ENCODE data around the gene HSD3B1. TPM values are rescaled to one million over a fixed set of nuclear protein-coding genes. Genes with fewer than 3 reads are reported as not detected.

Gene HSD3B1
- total RNA-seq, 2 experiments from 2014 or later: not detected

DNA sequence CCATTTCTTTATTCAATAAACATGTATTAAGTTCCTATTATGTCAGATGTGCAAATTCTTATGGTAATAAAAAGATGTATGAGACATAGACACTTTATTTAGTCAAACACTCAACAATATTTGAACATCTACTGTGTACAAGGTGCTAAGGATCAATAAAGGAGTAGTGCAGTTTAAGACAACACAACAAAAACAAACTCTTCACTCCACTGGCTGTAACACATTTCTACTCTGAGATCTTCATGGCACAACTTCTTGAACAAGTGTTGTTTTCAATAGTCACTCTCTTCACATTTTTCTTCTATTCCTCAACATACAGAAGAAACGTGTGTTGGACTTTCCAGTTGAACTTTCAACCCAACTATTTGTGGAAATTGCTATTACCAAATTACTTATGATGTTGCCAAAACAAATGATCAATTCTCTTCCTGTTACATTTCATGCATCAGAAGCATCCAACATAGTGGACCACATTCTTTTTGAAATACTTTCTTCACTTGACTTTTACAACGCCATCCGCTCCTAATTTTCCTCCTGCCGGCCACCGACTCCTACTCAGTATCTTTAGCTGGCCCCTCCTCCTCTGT lies 25.4 kb downstream of the HSD3B1 start:
- Histone ChIP-seq H3K9me3 (ENCODE audit: control insufficient read depth in 1 of 2, insufficient read depth in 1 of 2, low read length in 2 of 2) (peaks cover 0 to 3% of the 10 kb centered on the region in 2 experiments), H3K4me1 (ENCODE audit: insufficient read depth, low read length) (no peaks in the 10 kb centered on the region), H3K36me3 (ENCODE audit: insufficient read depth, low read length) (no peaks in the 10 kb centered on the region), H3K27me3 (ENCODE audit: control insufficient read depth in 1 of 2, insufficient read depth in 2 of 2, low read length in 2 of 2) (no peaks in the 10 kb centered on the region), H3K27ac (ENCODE audit: low read depth in 1 of 2, low read length in 2 of 2) (no peak overlapping the region), H3K4me3 (ENCODE audit: low read length) (no peak overlapping the region)
- ATAC-seq (ENCODE audit: poor library complexity) (no peak), DNase-seq (no peak)
- Mint-ChIP-seq H3K27me3 (no peaks in the 10 kb centered on the region), H3K4me1 (ENCODE audit: low read depth) (no peaks in the 10 kb centered on the region), H3K4me3 (no peak overlapping the region), H3K36me3 (ENCODE audit: low read depth) (no peaks in the 10 kb centered on the region), H3K9me3 (peaks cover 2% of the 10 kb centered on the region), H3K27ac (no peak overlapping the region)
- TF ChIP-seq, protein P1, sequence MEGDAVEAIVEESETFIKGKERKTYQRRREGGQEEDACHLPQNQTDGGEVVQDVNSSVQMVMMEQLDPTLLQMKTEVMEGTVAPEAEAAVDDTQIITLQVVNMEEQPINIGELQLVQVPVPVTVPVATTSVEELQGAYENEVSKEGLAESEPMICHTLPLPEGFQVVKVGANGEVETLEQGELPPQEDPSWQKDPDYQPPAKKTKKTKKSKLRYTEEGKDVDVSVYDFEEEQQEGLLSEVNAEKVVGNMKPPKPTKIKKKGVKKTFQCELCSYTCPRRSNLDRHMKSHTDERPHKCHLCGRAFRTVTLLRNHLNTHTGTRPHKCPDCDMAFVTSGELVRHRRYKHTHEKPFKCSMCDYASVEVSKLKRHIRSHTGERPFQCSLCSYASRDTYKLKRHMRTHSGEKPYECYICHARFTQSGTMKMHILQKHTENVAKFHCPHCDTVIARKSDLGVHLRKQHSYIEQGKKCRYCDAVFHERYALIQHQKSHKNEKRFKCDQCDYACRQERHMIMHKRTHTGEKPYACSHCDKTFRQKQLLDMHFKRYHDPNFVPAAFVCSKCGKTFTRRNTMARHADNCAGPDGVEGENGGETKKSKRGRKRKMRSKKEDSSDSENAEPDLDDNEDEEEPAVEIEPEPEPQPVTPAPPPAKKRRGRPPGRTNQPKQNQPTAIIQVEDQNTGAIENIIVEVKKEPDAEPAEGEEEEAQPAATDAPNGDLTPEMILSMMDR (IDR thresholded peaks at IDR 0.05): no peak
- ChIA-PET CTCF (no interaction called here), POLR2A (no interaction called here)
- intact Hi-C loops (cut with DNase I, micrococcal nuclease): no loop called here

DNA sequence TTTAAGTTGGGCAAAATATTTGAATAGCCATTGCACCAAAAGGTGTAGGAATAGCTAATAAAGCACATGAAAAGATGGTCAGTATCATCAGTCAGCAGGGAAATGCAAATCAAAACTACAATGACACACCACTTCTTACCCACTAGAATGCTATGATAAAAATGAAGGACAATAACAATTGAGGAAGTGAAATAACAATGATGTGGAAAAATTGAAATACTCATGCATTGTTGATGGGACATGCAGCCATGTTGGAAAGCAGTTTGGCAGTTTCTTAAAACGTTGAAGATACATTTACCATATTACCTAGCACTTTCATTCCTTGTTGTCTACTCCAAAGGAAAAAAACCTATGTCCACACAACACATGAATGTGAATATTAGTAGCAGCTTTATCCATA lies 28.4 kb downstream of the HSD3B1 start:
- Mint-ChIP-seq H3K27me3 (peaks cover 10% of the 10 kb centered on the region), H3K36me3 (ENCODE audit: low read depth) (no peaks in the 10 kb centered on the region), H3K4me1 (ENCODE audit: low read depth) (no peaks in the 10 kb centered on the region), H3K4me3 (no peak overlapping the region), H3K9me3 (peaks cover 2% of the 10 kb centered on the region), H3K27ac (no peak overlapping the region)
- DNase-seq (no peak), ATAC-seq (ENCODE audit: poor library complexity) (no peak)
- TF ChIP-seq, protein P1 (IDR thresholded peaks at IDR 0.05): no peak
- POLR2A ChIA-PET: no interaction called here
- Histone ChIP-seq H3K4me3 (ENCODE audit: low read length) (no peak overlapping the region), H3K36me3 (ENCODE audit: insufficient read depth, low read length) (no peaks in the 10 kb centered on the region), H3K4me1 (ENCODE audit: insufficient read depth, low read length) (no peaks in the 10 kb centered on the region), H3K27ac (ENCODE audit: low read depth in 1 of 2, low read length in 2 of 2) (no peak overlapping the region), H3K9me3 (ENCODE audit: control insufficient read depth in 1 of 2, insufficient read depth in 1 of 2, low read length in 2 of 2) (peaks cover 0 to 3% of the 10 kb centered on the region in 2 experiments), H3K27me3 (ENCODE audit: control insufficient read depth in 1 of 2, insufficient read depth in 2 of 2, low read length in 2 of 2) (no peaks in the 10 kb centered on the region)
- intact Hi-C loops (cut with DNase I, micrococcal nuclease): no loop called here
- CTCF ChIA-PET: no interaction called here

DNA sequence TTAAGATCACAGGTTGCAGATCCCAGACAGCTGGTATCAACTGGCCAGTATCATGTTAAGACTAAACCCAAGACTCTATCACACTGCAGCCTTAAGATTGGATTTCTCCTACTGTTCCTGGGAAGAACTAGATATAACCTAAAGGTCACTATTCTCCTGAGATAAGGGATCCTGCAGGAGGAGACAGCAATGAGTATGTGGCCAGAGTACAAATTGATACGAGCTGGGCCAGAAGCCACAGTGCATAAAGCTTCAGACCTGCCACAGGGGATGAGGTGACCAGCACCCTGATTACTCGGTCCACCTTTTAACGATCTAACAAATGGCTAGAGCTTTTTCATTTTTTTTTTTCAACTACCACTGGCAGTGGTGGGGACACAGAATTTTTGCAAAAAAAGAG lies 31.0 kb downstream of the HSD3B1 start:
- H3K9me3 Mint-ChIP-seq: no peaks in the 10 kb centered on the region
- ATAC-seq (ENCODE audit: poor library complexity) (no peak), DNase-seq (no peak)

More for the DNA sequence above, 31.0 kb downstream of the HSD3B1 start:
- H3K27me3 ChIP-seq (ENCODE audit: control insufficient read depth in 1 of 2, insufficient read depth in 2 of 2, low read length in 2 of 2): no peaks in the 10 kb centered on the region
- no peaks in the 10 kb centered on the region for H3K4me1 Mint-ChIP-seq (ENCODE audit: low read depth)
- H3K27me3 Mint-ChIP-seq: peaks cover 17% of the 10 kb centered on the region
- intact Hi-C loops (cut with DNase I, micrococcal nuclease): no loop called here
- ChIA-PET POLR2A (no interaction called here), CTCF (no interaction called here)
- no peak overlapping the region for H3K27ac ChIP-seq (ENCODE audit: low read depth in 1 of 2, low read length in 2 of 2)
- no peak overlapping the region for H3K4me3 Mint-ChIP-seq
- no peaks in the 10 kb centered on the region for H3K36me3 Mint-ChIP-seq (ENCODE audit: low read depth)
- no peaks in the 10 kb centered on the region for H3K36me3 ChIP-seq (ENCODE audit: insufficient read depth, low read length)
- no peaks in the 10 kb centered on the region for H3K4me1 ChIP-seq (ENCODE audit: insufficient read depth, low read length)
- H3K9me3 ChIP-seq (ENCODE audit: control insufficient read depth in 1 of 2, insufficient read depth in 1 of 2, low read length in 2 of 2): peaks cover 0 to 3% of the 10 kb centered on the region in 2 experiments
- no peak overlapping the region for H3K4me3 ChIP-seq (ENCODE audit: low read length)
- no peak overlapping the region for H3K27ac Mint-ChIP-seq
- TF ChIP-seq, protein P1 (IDR thresholded peaks at IDR 0.05): no peak
